DMS53 treated with DMSO at 0.1 percent for 48 hours (cell line): ENCODE measurements around the gene SLC28A1.
"Not testable (repeated sequence)": the region's sequence is repeated elsewhere in the genome, so short reads cannot be mapped to it uniquely, and the experiment has no call there.

Source experiments
- DNase-seq: peaks from one replicate; lab custom pipeline; 2025; ENCODE audit not compliant: unreplicated experiment; lab: John Stamatoyannopoulos, UW

SLC28A1 gene

GRCh38 chr15:84862214-84862975, 22.1 kb upstream of the SLC28A1 start:
- DNase-seq, result no peak

- DNase-seq, result no peak
These were observed 20.7 kb upstream of the SLC28A1 start for GRCh38 chr15:84863565-84864443.

GRCh38 chr15:84864444-84864795, 20.0 kb upstream of the SLC28A1 start:
- no peak for DNase-seq

- DNase-seq, result no peak
These were observed 19.3 kb upstream of the SLC28A1 start for GRCh38 chr15:84865074-84865569.

GRCh38 chr15:84868037-84868880, 16.2 kb upstream of the SLC28A1 start:
- no peak for DNase-seq

GRCh38 chr15:84869510-84869909, 15.0 kb upstream of the SLC28A1 start:
- no peak for DNase-seq

- DNase-seq, result no peak
These were observed 13.0 kb upstream of the SLC28A1 start for GRCh38 chr15:84871428-84871985.

GRCh38 chr15:84872009-84872910, 12.2 kb upstream of the SLC28A1 start:
- no peak for DNase-seq

GRCh38 chr15:84873997-84874396, 10.5 kb upstream of the SLC28A1 start:
- no peak for DNase-seq

GRCh38 chr15:84874981-84875699, 9.3 kb upstream of the SLC28A1 start:
- no peak for DNase-seq

GRCh38 chr15:84876269-84876668, 8.2 kb upstream of the SLC28A1 start:
- no peak for DNase-seq

- not testable (repeated sequence) for DNase-seq
These were observed 6.8 kb upstream of the SLC28A1 start for GRCh38 chr15:84877701-84878100.

GRCh38 chr15:84878504-84878903, 6.0 kb upstream of the SLC28A1 start:
- no peak for DNase-seq

GRCh38 chr15:84879088-84879780, 5.2 kb upstream of the SLC28A1 start:
- DNase-seq, result no peak

- DNase-seq, result no peak
These were observed 4.5 kb upstream of the SLC28A1 start for GRCh38 chr15:84880007-84880406.

- DNase-seq, result no peak
These were observed 3.5 kb upstream of the SLC28A1 start for GRCh38 chr15:84880822-84881519.

- DNase-seq, result no peak
These were observed 3.0 kb upstream of the SLC28A1 start for GRCh38 chr15:84881520-84881830.

GRCh38 chr15:84883466-84883865, 996 bp upstream of the SLC28A1 start:
- no peak for DNase-seq
